ENCODE data around the gene TMEM178B.
"Not testable (repeated sequence)": the region's sequence is repeated elsewhere in the genome, so short reads cannot be mapped to it uniquely, and the experiment has no call there.

TMEM178B gene

GRCh38 chr7:141356161-141356560, 282.3 kb downstream of the TMEM178B start:
- no peak for DNase-seq (ENCODE audit: low read depth in 2 of 2)

GRCh38 chr7:141358386-141358785, 284.5 kb downstream of the TMEM178B start:
- DNase-seq (ENCODE audit: low read depth in 2 of 2), result no peak

GRCh38 chr7:141359262-141359661, 285.4 kb downstream of the TMEM178B start:
- no peak for DNase-seq (ENCODE audit: low read depth in 2 of 2)

DNA sequence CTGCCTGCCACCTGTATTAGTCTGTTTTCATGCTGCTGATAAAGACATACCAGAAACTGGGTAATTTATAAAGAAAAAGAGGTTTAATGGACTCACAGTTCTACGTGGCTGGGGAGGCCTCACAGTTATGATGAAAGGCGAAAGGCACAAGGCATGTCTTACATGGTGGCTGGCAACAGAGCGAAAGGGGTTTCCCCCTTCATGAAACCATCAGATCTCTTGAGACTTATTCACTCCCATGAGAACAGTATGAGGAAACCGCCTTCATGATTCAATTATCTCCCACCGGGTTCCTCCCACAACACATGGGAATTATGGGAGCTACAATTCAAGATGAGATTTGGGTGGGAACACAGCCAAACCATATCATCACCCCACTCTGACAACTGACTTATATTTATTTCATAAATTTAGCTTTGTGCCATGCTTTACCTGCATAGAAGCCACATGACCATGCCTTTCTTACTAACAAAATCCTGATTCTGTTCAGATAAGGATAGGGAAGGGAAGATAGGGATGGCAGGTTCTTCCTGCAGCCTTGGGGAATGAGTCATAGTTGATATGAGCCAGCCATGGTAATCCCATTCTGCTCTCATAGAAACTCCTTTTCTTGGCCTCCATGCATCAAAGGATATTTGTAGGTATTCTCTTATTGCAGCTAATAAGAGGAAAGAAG, 286.0 kb downstream of the TMEM178B start:
- no peak for DNase-seq (ENCODE audit: low read depth in 2 of 2)

DNA sequence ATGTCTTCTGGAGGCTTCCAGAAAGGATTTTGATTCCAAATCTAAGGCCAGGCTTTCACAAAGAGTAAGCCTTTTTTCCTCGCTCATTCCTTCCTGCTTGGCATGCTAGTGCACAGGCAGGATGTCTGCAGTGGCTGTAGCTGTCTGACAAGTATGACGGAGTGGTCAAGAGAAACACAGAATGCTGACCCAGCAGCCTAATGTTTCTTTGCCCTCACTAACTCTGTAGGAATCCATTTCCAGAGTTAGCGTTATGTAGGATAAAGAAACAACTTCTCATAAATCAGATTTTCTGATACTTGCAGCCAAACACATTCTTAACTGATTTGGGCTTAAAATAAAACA, 286.5 kb downstream of the TMEM178B start:
- DNase-seq (ENCODE audit: low read depth in 2 of 2), result no peak

DNA sequence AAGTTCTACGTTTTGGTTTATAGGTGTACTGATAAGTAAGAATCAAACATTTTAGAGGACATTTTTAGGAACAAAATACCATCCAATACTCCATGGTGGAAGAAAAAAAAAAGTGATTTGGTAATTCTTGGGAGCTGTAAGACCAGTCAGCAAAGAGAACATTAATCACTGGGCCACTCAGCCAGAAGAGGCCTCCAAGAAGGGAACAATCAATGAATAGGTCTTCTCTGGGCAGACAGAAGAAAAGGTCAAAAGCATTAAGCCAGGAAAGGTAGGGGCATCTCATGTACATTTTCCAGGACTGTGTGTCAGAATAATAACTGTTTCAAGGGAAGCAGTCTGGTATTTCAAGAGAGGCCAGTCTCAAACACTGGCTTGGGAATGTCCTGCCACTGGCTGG, 286.9 kb downstream of the TMEM178B start:
- DNase-seq (ENCODE audit: low read depth in 2 of 2), result no peak

GRCh38 chr7:141361479-141361878, 287.6 kb downstream of the TMEM178B start:
- no peak for DNase-seq (ENCODE audit: low read depth in 2 of 2)

DNA sequence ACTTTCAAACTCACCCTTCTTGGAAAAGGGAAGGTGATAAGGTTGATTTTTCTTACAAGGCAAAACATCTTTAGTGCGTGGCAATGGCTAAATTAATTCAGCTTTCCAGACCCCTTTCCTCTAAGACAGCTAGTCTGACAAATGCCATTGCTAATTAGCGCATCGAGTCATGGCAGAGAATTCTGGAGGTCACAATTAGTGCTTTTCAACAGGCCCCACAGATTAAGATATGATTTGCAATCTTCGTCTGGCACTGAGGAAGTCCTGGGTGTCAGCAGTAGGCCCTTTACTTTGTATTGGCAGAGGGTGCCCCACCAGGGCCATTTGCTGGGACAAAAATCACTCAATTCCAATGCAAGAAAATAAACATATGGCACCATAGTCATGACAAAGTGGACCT, 288.1 kb downstream of the TMEM178B start:
- DNase-seq (ENCODE audit: low read depth in 2 of 2), result no peak

DNA sequence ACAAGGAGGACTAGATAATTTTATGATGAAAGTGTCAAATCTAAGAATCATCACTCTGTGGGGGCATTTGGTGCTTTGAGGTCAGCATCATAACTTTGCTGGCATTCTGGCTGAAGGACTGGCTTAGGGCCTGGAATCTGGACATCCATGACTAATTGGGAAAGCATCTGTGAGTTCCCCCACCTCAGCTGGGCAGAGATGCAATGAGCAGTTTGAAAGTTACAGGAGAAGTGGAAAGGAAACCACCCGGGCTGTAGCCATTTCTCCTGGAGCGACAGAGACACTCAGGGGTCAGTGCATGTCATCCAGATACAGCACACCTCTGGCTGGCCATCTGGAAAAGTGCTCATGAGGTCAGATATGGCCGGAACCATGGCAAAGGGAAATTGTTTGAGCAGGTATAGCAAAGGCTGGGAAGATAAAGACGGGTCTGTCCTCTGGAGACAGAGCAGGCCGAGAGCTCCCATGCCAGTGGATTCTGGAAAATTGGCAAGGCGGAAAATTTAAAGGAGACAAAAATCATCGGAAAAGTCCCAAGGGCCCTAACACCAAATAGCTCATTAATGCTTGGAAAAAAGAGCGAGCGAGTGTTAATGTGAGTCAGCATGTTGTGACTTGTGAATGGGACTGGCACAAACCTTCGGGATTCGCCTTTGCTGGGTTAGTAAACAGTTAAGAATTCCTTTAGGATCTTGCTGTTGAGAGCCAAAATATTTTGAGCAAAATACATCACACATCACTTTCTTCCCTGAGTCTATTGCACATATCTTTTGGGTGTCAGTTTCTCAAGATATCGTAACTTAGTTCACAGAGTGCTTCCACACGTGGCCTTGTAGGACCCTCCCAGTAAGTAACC, 288.9 kb downstream of the TMEM178B start:
- no peak for DNase-seq (ENCODE audit: low read depth in 2 of 2)

GRCh38 chr7:141363748-141364147, 289.9 kb downstream of the TMEM178B start:
- DNase-seq (ENCODE audit: low read depth in 2 of 2), result no peak

- DNase-seq (ENCODE audit: low read depth in 2 of 2), result no peak
Measured at GRCh38 chr7:141366091-141366621, 292.3 kb downstream of the TMEM178B start.

- no peak for DNase-seq (ENCODE audit: low read depth in 2 of 2)
Measured at GRCh38 chr7:141369422-141369821, 295.6 kb downstream of the TMEM178B start.

DNA sequence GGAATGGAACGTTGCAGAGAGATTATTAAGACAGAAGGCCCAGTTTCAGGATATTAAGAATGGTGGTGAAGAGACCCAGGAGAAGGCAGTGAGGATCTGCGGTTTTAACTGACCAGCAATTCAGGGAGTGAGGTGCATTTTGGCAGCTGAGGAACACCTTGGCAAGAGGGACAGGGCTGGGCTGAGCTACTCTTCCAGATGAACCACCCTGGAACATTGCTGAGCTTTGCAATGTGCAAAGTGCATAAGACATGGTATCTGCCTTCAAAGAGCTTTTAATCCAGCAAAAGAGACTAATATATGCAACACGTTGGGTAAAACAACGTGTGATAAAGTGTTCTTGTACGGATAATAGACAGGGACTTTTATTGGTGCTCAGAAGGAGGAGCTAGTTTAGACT, 296.3 kb downstream of the TMEM178B start:
- DNase-seq (ENCODE audit: low read depth in 2 of 2), result no peak

DNA sequence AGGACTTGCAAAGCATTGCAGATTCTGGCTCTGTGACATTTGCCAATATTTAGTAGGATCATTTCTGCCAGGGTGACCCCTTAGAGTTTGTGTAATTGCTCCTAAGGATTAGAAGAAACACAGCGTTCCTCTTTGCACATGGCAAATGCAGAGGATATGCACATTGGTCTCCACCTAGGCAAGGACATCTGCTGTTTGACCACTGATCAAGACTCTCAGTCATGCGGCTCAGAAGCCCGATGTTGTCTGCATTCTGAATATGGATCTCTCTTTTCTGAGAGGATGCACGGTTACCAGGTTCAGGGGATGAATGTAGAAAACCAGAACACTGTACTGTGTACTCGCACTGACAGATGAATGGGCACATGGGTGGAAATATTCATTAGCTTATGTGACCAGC, 296.8 kb downstream of the TMEM178B start:
- DNase-seq (ENCODE audit: low read depth in 2 of 2), result no peak

DNA sequence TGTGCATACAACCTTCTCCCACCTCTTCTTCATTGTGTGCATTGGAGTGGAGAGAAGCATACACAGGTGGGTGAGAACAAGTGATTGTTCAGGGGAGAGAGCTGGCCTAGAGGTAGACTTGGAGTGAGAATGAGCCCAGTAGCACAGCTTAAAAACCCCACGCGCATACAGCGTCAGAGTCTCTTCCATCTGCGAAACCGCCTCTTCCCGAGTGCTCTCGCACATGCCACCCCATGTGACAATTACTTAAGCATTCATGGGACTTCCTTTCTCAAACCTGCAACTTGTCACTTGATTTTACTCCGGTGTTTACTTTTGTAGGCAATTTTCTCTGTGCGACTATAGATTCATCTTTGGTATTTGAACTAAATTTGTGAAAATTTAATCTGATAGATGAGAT, 300.6 kb downstream of the TMEM178B start:
- DNase-seq (ENCODE audit: low read depth in 2 of 2), result no peak

- DNase-seq (ENCODE audit: low read depth in 2 of 2), result no peak
Measured at GRCh38 chr7:141375442-141375841, 301.6 kb downstream of the TMEM178B start.

DNA sequence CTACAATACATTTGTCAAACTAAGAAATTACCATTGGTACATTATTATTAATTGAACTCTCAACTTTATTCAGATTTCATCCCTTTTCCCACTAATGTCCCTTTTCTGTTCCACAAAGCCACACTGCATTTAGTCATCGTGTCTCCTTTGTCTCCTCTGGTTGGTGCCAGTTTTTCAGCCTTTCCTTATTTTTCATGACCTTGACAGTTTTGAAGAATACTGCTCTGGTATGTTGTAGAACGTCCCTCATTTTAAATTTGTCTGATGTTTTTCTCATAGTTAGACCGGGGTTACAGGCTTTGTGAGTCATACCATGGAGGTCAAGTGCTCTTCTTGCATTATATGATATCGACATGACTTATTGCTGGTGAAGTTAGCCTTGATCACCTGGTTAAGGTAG, 304.0 kb downstream of the TMEM178B start:
- DNase-seq (ENCODE audit: low read depth in 2 of 2), result no peak

DNA sequence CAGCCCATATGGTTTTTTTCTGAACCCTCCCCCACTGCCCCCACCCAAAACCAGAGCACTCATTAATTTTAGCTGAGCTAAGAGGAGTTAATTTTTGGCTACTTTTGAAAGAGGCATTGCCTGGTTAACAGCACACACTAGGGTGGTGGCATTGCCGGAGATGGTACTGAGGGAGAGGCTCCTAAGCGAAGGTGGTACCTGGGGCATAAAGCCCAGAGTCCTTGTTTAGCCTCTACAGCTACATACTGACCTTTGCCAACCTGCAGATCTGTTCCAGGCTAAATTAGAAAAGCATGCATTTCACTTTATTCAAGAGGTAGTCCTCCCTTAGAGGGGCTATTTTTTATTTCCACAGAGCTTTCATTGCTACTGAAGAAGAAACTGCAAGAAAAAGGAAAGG, 304.5 kb downstream of the TMEM178B start:
- DNase-seq (ENCODE audit: low read depth in 2 of 2), result no peak

- DNase-seq (ENCODE audit: low read depth in 2 of 2), result no peak
Measured at GRCh38 chr7:141381794-141382427, 308.0 kb downstream of the TMEM178B start.

- not testable (repeated sequence) for DNase-seq (ENCODE audit: low read depth in 2 of 2)
Measured at GRCh38 chr7:141383356-141383755, 309.5 kb downstream of the TMEM178B start.

- no peak for DNase-seq (ENCODE audit: low read depth in 2 of 2)
Measured at GRCh38 chr7:141386881-141387280, 313.0 kb downstream of the TMEM178B start.

GRCh38 chr7:141387521-141388217, 313.8 kb downstream of the TMEM178B start:
- DNase-seq (ENCODE audit: low read depth in 2 of 2), result no peak
